ENCODE results near the gene LCK. TPM values are rescaled to one million over a fixed set of nuclear protein-coding genes. Genes with fewer than 3 reads are reported as not detected.

LCK gene
- total and polyA plus RNA-seq, 9 of the 15 experiments (the other 6 are each of a cell fraction or from before 2014, with no cell fraction given): 0.04 to 0.47 (median 0.13) TPM; not detected in 6

- Histone ChIP-seq H3K4me3 (no peak overlapping the region), H3K27ac (ENCODE audit: extremely low read depth, low read depth, low read length) (peak overlapping the region; percentile 15; the same call in 2 of the 3 replicates), H3K36me3 (ENCODE audit: control insufficient read depth, insufficient read depth, low read length) (peaks cover 44% of the 10 kb centered on the region), H3K4me1 (replicated peaks in 1 of 2; ENCODE audit: control insufficient read depth in 2 of 2, insufficient read depth in 2 of 2, low read length in 2 of 2) (peaks cover 33 to 42% of the 10 kb centered on the region in 2 experiments), H4K20me1 (replicated peaks; ENCODE audit: control insufficient read depth, insufficient read depth, low read length) (peaks cover 20% of the 10 kb centered on the region; the same call in 1 of the 2 replicates), H3K9me3 (replicated peaks; ENCODE audit: control insufficient read depth, insufficient read depth, low read depth, low read length) (no peaks in the 10 kb centered on the region), H3K9me1 (ENCODE audit: control insufficient read depth, insufficient read depth, low read length) (peaks cover 3% of the 10 kb centered on the region), H2AFZ (ENCODE audit: low read depth, low read length) (no peak overlapping the region), H3K27me3 (ENCODE audit: control insufficient read depth in 2 of 2, insufficient read depth in 2 of 2, low read length in 2 of 2) (no peaks in the 10 kb centered on the region), H3K4me2 (ENCODE audit: insufficient read depth, low read length) (0 out of 2 replicates have a peak overlapping the region, but pooled peaks have one; percentile 61), H3K9ac (ENCODE audit: insufficient read depth in 1 of 2, low read depth in 2 of 2, low read length in 2 of 2) (no peak overlapping the region), H3K79me2 (ENCODE audit: control insufficient read depth, insufficient read depth, low read length) (peaks cover 80% of the 10 kb centered on the region)
- DNase-seq (ENCODE audit: extremely low read depth in 1 of 4, low spot score in 3 of 4): no peak
- WGBS (ENCODE audit: insufficient coverage, low coverage, missing lambda C conversion rate): 63% methylated on average over 2 of the region's 2 CpGs
- ChIA-PET POLR2A (interaction anchor here (0.6 to 1.7 kb wide), 7 partner anchors 8 to 99 kb away, joined by 3 to 16 read pairs (median 4); partner anchors contain the start of gene HDAC1), CTCF (ENCODE audit: low intra/inter-chr PET ratio) (no interaction called here)
- intact Hi-C loops (cut with micrococcal nuclease) (no loop called here), in situ Hi-C loops (cut with MboI) (no loop called here)
- no peak for ATAC-seq
- BruUV-seq (replicated peaks): no TSS peak
- FAIRE-seq: no peak
- TF ChIP-seq, protein P1, sequence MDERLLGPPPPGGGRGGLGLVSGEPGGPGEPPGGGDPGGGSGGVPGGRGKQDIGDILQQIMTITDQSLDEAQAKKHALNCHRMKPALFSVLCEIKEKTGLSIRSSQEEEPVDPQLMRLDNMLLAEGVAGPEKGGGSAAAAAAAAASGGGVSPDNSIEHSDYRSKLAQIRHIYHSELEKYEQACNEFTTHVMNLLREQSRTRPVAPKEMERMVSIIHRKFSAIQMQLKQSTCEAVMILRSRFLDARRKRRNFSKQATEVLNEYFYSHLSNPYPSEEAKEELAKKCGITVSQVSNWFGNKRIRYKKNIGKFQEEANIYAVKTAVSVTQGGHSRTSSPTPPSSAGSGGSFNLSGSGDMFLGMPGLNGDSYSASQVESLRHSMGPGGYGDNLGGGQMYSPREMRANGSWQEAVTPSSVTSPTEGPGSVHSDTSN (CRISPR knock-in tag; IDR thresholded peaks at IDR 0.05; ENCODE audit: low read depth): no peak
- TF ChIP-seq, protein P1 (tag; conservative IDR thresholded peaks at IDR 0.05; ENCODE audit: low read depth): peak; percentile 31; the same call in 1 of the 2 replicates
- TF ChIP-seq NR2C1 (IDR thresholded peaks at IDR 0.05) (no peak), NR2C1 (tag; IDR thresholded peaks at IDR 0.05) (peak; percentile 62), PTRF (tag; IDR thresholded peaks at IDR 0.05) (peak; percentile 58; the same call in 1 of the 2 replicates), DDX20 (tag; IDR thresholded peaks at IDR 0.05; ENCODE audit: low read depth) (0 out of 2 replicates have a peak, but pooled peaks have one; percentile 18), SMAD4 (CRISPR knock-in tag; conservative IDR thresholded peaks at IDR 0.05) (peak; percentile 21; the same call in 1 of the 2 replicates), PTTG1 (tag; IDR thresholded peaks at IDR 0.05; ENCODE audit: low read depth) (peak; percentile 40; the same call in 1 of the 2 replicates), SMARCE1 (IDR thresholded peaks at IDR 0.05) (no peak), TCF7 (IDR thresholded peaks at IDR 0.05; ENCODE audit: borderline replicate concordance) (no peak), IRF9 (tag; IDR thresholded peaks at IDR 0.05) (peak; percentile 67; the same call in 1 of the 2 replicates), TEAD2 (tag; IDR thresholded peaks at IDR 0.05) (peak; percentile 58; the same call in 1 of the 2 replicates), ZFP30 (CRISPR knock-in tag; IDR thresholded peaks at IDR 0.05; ENCODE audit: borderline replicate concordance) (no peak)
- TF ChIP-seq, protein P2, sequence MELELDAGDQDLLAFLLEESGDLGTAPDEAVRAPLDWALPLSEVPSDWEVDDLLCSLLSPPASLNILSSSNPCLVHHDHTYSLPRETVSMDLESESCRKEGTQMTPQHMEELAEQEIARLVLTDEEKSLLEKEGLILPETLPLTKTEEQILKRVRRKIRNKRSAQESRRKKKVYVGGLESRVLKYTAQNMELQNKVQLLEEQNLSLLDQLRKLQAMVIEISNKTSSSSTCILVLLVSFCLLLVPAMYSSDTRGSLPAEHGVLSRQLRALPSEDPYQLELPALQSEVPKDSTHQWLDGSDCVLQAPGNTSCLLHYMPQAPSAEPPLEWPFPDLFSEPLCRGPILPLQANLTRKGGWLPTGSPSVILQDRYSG (tag; conservative IDR thresholded peaks at IDR 0.05; ENCODE audit: low read depth): peak; percentile 79
- TF ChIP-seq, protein P3, sequence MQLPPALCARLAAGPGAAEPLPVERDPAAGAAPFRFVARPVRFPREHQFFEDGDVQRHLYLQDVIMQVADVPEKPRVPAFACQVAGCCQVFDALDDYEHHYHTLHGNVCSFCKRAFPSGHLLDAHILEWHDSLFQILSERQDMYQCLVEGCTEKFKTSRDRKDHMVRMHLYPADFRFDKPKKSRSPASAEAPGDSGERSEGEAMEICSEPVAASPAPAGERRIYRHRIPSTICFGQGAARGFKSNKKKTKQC (CRISPR knock-in tag; IDR thresholded peaks at IDR 0.05): no peak
Measured at GRCh38 chr1:32311709-32312393, 60.8 kb downstream of the LCK start.

All from K562 (cell line).